ENCODE data around the gene LYL1. TPM values are rescaled to one million over a fixed set of nuclear protein-coding genes. Genes with fewer than 3 reads are reported as not detected.

Gene LYL1
- total RNA-seq, 4 donors from 2014 or later, result 4.2 to 10.9 (median 7.7) TPM

DNA sequence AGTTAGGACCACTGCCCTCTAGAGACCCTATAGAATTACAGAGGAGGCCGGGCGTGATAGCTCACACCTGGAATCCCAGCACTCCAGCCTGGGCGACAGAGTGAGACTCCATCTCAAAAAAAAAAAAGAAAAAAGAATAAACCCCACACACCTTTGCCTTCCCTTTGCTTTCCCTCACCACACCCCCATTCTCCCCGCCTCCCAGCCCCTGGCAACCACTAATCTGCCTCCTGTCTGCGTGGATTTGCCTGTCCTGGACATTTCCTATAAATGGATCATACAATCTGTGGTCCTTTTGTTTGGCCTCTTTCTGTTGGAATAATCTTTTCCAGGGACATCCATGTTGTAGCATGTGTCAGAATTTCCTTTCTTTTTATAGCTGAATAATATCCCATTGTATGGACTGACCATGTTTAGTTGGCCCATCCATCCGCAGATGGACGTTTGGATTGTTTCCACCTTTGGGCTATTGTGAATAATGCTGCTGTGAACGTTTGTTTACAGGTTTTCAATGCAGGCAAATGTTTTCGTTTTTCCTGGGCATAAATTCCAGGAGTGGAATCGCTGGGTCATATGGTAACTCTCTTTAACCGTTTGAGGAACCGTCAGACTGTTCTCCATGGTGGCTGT, 30.7 kb upstream of the LYL1 start:
- 83 to 84% methylated on average over 12 of the region's 12 CpGs for WGBS, 2 donors
- Histone ChIP-seq H3K4me3 (replicated peaks in 1 of 3) (no peak overlapping the region), H3K27ac (peak overlapping the region in 2 of 3 donors; percentile 68 to 78)

GRCh38 chr19:13132471-13133180, 30.0 kb upstream of the LYL1 start:
- WGBS, 2 donors, result 75 to 82% methylated on average over 8 of the region's 8 CpGs
- intact Hi-C loops (cut with DNase I), result no loop called here
- Histone ChIP-seq H3K27ac (peak overlapping the region in 1 of 3 donors; percentile 78), H3K27me3 (no peaks in the 10 kb centered on the region), H3K4me3 (replicated peaks in 1 of 3) (no peak overlapping the region), H3K4me1 (peaks cover 8 to 22% of the 10 kb centered on the region in 2 donors), H3K9me3 (no peaks in the 10 kb centered on the region), H3K36me3 (peaks cover 16 to 21% of the 10 kb centered on the region in 2 donors)
- peak; percentile 20 to 23 for DNase-seq
- no peak for TF ChIP-seq POLR2A (IDR thresholded peaks at IDR 0.05)
- no peak for TF ChIP-seq CTCF (IDR thresholded peaks at IDR 0.05)

More for the DNA sequence above, 30.7 kb upstream of the LYL1 start:
- H3K36me3 ChIP-seq, result peaks cover 22 to 29% of the 10 kb centered on the region in 2 donors
- peaks cover 8 to 22% of the 10 kb centered on the region in 2 donors for H3K4me1 ChIP-seq
- no peaks in the 10 kb centered on the region for H3K9me3 ChIP-seq
- intact Hi-C loops (cut with DNase I), result no loop called here
- no peaks in the 10 kb centered on the region for H3K27me3 ChIP-seq
- TF ChIP-seq POLR2A (IDR thresholded peaks at IDR 0.05), result no peak
- no peak for TF ChIP-seq CTCF (IDR thresholded peaks at IDR 0.05)
- DNase-seq, result no peak

- peaks cover 8 to 22% of the 10 kb centered on the region in 2 donors for H3K4me1 ChIP-seq
- intact Hi-C loops (cut with DNase I), result no loop called here
- H3K27ac ChIP-seq, result no peak overlapping the region
- WGBS, 2 donors, result 96 to 100% methylated on average over 3 of the region's 3 CpGs
- TF ChIP-seq CTCF (IDR thresholded peaks at IDR 0.05) (no peak), POLR2A (IDR thresholded peaks at IDR 0.05) (no peak)
- no peaks in the 10 kb centered on the region for H3K9me3 ChIP-seq
- no peaks in the 10 kb centered on the region for H3K27me3 ChIP-seq
- H3K4me3 ChIP-seq (replicated peaks in 1 of 3), result no peak overlapping the region
- no peak for DNase-seq
- H3K36me3 ChIP-seq, result peaks cover 7% of the 10 kb centered on the region in 2 donors
Observed at GRCh38 chr19:13130886-13131490, 28.3 kb upstream of the LYL1 start.

DNA sequence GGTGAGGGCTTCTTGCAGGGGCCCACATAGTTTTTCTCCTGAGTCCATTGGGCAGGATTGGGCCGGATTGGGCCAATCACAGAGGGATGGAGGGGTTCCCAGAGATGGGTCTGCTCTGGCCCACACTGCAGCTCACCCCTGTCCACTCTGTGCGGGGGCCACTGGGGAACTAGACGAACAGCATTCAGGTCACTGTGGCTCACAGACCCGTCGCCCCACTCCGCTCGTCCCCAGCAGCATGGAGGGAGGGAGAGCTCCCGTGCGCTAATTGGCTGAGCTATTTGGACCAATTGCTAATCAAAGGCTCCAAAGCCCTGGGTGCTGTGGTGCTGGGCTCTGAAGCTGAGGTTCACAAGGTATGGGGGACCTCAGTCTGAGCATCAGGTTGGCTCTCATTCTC, 26.7 kb upstream of the LYL1 start:
- Histone ChIP-seq H3K27ac (no peak overlapping the region), H3K4me1 (peaks cover 8 to 16% of the 10 kb centered on the region in 2 donors), H3K36me3 (no peaks in the 10 kb centered on the region), H3K4me3 (replicated peaks in 1 of 3) (no peak overlapping the region), H3K9me3 (no peaks in the 10 kb centered on the region), H3K27me3 (no peaks in the 10 kb centered on the region)
- no peak for DNase-seq
- 90 to 95% methylated on average over 2 to 7 of the region's 9 CpGs for WGBS, 2 donors
- TF ChIP-seq POLR2A (IDR thresholded peaks at IDR 0.05), result no peak
- TF ChIP-seq CTCF (IDR thresholded peaks at IDR 0.05), result no peak
- intact Hi-C loops (cut with DNase I), result no loop called here

DNA sequence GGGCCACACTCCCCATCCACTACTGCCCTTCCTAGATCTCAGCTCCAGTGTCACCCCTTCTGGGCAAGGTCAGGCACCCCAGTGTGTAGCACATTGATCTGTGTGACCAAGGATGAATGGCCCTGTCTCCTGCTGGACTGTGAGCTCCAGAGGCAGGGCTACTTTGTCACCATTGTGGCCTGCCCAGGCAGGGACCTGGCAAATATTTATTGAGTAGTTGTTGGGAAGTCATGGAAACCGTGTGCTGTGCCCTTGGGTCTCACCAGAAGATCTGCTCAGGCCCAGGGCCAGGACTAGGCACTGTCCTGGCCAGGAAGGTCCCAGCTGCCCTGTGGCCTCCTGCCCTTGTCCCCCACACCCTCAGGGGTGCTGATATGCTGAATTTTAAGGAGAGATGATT, 25.9 kb upstream of the LYL1 start:
- H3K9me3 ChIP-seq, result no peaks in the 10 kb centered on the region
- H3K27ac ChIP-seq, result no peak overlapping the region
- H3K27me3 ChIP-seq, result no peaks in the 10 kb centered on the region
- no peak overlapping the region for H3K4me3 ChIP-seq (replicated peaks in 1 of 3)
- H3K4me1 ChIP-seq, result peaks cover 0 to 8% of the 10 kb centered on the region in 2 donors
- whole genome bisulfite sequencing, 2 donors, result 80% methylated on average over 1 of the region's 1 CpG; no CpG with 5 or more reads in 1 of the 2 donors
- TF ChIP-seq CTCF (IDR thresholded peaks at IDR 0.05), result no peak
- TF ChIP-seq POLR2A (IDR thresholded peaks at IDR 0.05), result no peak
- intact Hi-C loops (cut with DNase I), result no loop called here
- no peaks in the 10 kb centered on the region for H3K36me3 ChIP-seq
- no peak for DNase-seq

Data from thyroid gland (tissue), 4 donors.